B cell (primary cell): ENCODE measurements around the gene RORB. TPM values are rescaled to one million over a fixed set of nuclear protein-coding genes. Genes with fewer than 3 reads are reported as not detected.

Source experiments
- ATAC-seq: fragments of 200-7000 bp; cut with Tn5 transposase; one replicate; pipeline ENCODE4 v1.10.0; 2021; ENCODE audit warnings: low read depth, mild to moderate bottlenecking, moderate number of reproducible peaks, moderate library complexity
- CTCF ChIA-PET: fragments of 350-600 bp; sonication (Branson Sonifier 250); formaldehyde crosslinking; loops from one replicate; lab custom pipeline; 2021; ENCODE audit warnings: antibody characterized with exemption, inconsistent platforms; lab: Charles Lee
- POLR2A ChIA-PET: fragments of 350-600 bp; sonication (Branson Sonifier 250); formaldehyde crosslinking; loops from one replicate; lab custom pipeline; 2021; ENCODE audit warnings: antibody characterized with exemption; lab: Charles Lee
- DNase-seq: peaks from one replicate; pipeline ENCODE4 v3.0.0; 2013
- H2AFZ ChIP-seq: 2 replicates; pipeline ENCODE4 v1.6.1; 2012; ENCODE audit warnings: mild to moderate bottlenecking, low read depth, low read length; ENCODE audit not compliant: insufficient read depth, poor library complexity, severe bottlenecking
- H3K27ac ChIP-seq, 2 donors: 1 replicate in 1 of 2; 2 replicates in 1 of 2; pipeline ENCODE4 v1.5.1; 2012 to 2013; ENCODE audit warnings: low read length in 2 of 2, mild to moderate bottlenecking in 2 of 2, moderate library complexity in 1 of 2
- H3K27me3 ChIP-seq, 4 experiments: fragments of 200-600 bp in 1 of 4; sonication (generic) in 1 of 4; replicated peaks in 1 of 4; 1 replicate in 2 of 4; 2 replicates in 2 of 4; pipeline versions ENCODE4 v1.6.1 to v1.7.0; 2013 to 2016; ENCODE audit warnings: low read length in 3 of 4, mild to moderate bottlenecking in 2 of 4, mixed read lengths in 1 of 4, moderate library complexity in 1 of 4; ENCODE audit not compliant: insufficient read depth in 4 of 4, control insufficient read depth in 3 of 4; ENCODE audit errors: control extremely low read depth in 1 of 4
- H3K36me3 ChIP-seq, 2 experiments: replicated peaks in 1 of 2; 1 replicate in 1 of 2; 2 replicates in 1 of 2; pipeline versions ENCODE4 v1.6.1 to v1.7.1; 2013; ENCODE audit warnings: low read length in 1 of 2; ENCODE audit not compliant: insufficient read depth in 2 of 2, control insufficient read depth in 1 of 2; ENCODE audit errors: control extremely low read depth in 1 of 2, extremely low read depth in 1 of 2
- H3K4me1 ChIP-seq, 2 donors: fragments of 200-600 bp in 1 of 2; sonication (generic) in 1 of 2; 1 replicate in 1 of 2; 2 replicates in 1 of 2; pipeline versions ENCODE4 v1.5.1 to v1.6.1; 2013 to 2017; ENCODE audit warnings: low read length in 2 of 2; ENCODE audit not compliant: control insufficient read depth in 2 of 2, insufficient read depth in 2 of 2
- H3K4me2 ChIP-seq: replicated peaks from 2 replicates; pipeline ENCODE3; 2012; ENCODE audit warnings: mild to moderate bottlenecking, low read depth, low read length; ENCODE audit not compliant: poor library complexity, severe bottlenecking
- H3K4me3 ChIP-seq, 5 experiments: fragments of 200-600 bp in 1 of 5; sonication (generic) in 1 of 5; 1 replicate in 3 of 5; 2 replicates in 2 of 5; pipeline versions ENCODE4 v1.5.1 to v1.7.0; 2011 to 2016; ENCODE audit warnings: low read length in 4 of 5, mild to moderate bottlenecking in 4 of 5, low read depth in 2 of 5, control low read depth in 1 of 5, moderate library complexity in 1 of 5; ENCODE audit not compliant: insufficient read depth in 1 of 5; ENCODE audit errors: control extremely low read depth in 1 of 5, extremely low read depth in 1 of 5
- H3K79me2 ChIP-seq: fragments of 200-600 bp; sonication (generic); one replicate; pipeline ENCODE4 v1.6.0; 2016; ENCODE audit warnings: low read length; ENCODE audit not compliant: control insufficient read depth, insufficient read depth
- H3K9ac ChIP-seq: fragments of 200-600 bp; sonication (generic); 2 replicates; pipeline ENCODE4 v1.6.1; 2017; ENCODE audit warnings: mild to moderate bottlenecking, low read length, moderate library complexity
- H3K9me3 ChIP-seq, 3 donors: one replicate each; pipeline versions ENCODE4 v1.6.1 to v1.7.1; 2013; ENCODE audit warnings: low read length in 2 of 3; ENCODE audit not compliant: control insufficient read depth in 2 of 3, insufficient read depth in 1 of 3; ENCODE audit errors: control extremely low read depth in 1 of 3
- H4K20me1 ChIP-seq: 2 replicates; pipeline ENCODE4 v1.6.0; 2012; ENCODE audit warnings: mild to moderate bottlenecking, low read length; ENCODE audit not compliant: insufficient read depth, control insufficient read depth, poor library complexity, severe bottlenecking
- H3K27ac Mint-ChIP-seq: one replicate; pipeline ENCODE4 v1.8.0; 2021; ENCODE audit warnings: mixed read lengths
- H3K27me3 Mint-ChIP-seq: one replicate; pipeline ENCODE4 v1.8.0; 2021; ENCODE audit warnings: mixed read lengths
- H3K4me1 Mint-ChIP-seq: one replicate; pipeline ENCODE4 v1.8.0; 2021; ENCODE audit warnings: mixed read lengths
- H3K4me3 Mint-ChIP-seq: one replicate; pipeline ENCODE4 v1.8.0; 2021; ENCODE audit warnings: mixed read lengths
- H3K9me3 Mint-ChIP-seq: one replicate; pipeline ENCODE4 v1.8.0; 2022; ENCODE audit warnings: mixed read lengths; ENCODE audit not compliant: insufficient read depth
- EZH2 ChIP-seq: IDR thresholded peaks from 2 replicates; pipeline ENCODE4 v1.6.1; 2012; ENCODE audit warnings: borderline replicate concordance, low read depth, mild to moderate bottlenecking, moderate library complexity, low read length; ENCODE audit not compliant: insufficient read depth, poor library complexity, severe bottlenecking
- WGBS: methylation state at CpG from one replicate; pipeline ENCODE4 v1.1.5; 2013; ENCODE audit warnings: missing lambda C conversion rate; ENCODE audit not compliant: insufficient coverage; 5-methylcytosine and 5-hydroxymethylcytosine counted together
- intact Hi-C: fragments of 100-400 bp; cut with micrococcal nuclease; formaldehyde crosslinking; loops from one replicate; pipeline ENCODE4 v1.10.0; 2022
- polyA plus RNA-seq: library from polyadenylated mRNA; depleted of rRNA; stranded (reverse); fragments of >200 nt; gene quantifications from 2 replicates; pipeline ENCODE4 v1.2.3, GENCODE V29; 2012
- total RNA-seq, 2 donors: library from RNA; stranded (reverse); fragments of 120-200 nt in 1 of 2; gene quantifications; 1 replicate in 1 of 2; 2 replicates in 1 of 2; pipeline versions ENCODE4 v1.2.3 to v1.2.4, GENCODE V29; 2013 to 2022
- TF ChIP-seq, protein P1 (sequence below): fragments of 200-600 bp; IDR thresholded peaks from one replicate; pipeline ENCODE4 v1.8.0; 2022; ENCODE audit warnings: antibody characterized with exemption, mild to moderate bottlenecking

RORB gene
- total and polyA plus RNA-seq, 2 donors (not counting 1 experiment from before 2014, with no cell fraction given), result 0.01 TPM; not detected in 1

DNA sequence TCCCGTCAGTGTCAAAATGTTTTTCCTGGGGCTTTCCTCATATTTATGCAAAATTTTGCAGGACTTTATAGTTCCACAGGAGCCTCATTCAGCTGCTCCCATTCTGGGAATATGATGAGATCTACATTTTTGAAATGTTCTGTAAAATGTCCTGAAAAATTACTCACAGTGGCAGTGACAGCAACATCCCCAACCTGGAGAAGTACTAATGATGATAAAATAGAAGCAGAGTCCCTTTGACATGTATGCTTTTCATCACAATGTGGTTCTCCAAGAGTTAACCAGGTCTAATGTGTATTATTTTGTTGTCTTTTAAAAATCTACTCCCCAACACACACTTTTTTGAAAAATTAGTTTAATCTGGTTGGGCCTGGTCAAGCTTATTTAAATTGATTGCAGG lies 36.1 kb downstream of the RORB start:
- ATAC-seq, result no peak
- no peak for DNase-seq
- H3K4me1 ChIP-seq, result no peaks in the 10 kb centered on the region
- no peak overlapping the region for H3K27ac Mint-ChIP-seq
- no peak for TF ChIP-seq EZH2
- TF ChIP-seq, protein P1, sequence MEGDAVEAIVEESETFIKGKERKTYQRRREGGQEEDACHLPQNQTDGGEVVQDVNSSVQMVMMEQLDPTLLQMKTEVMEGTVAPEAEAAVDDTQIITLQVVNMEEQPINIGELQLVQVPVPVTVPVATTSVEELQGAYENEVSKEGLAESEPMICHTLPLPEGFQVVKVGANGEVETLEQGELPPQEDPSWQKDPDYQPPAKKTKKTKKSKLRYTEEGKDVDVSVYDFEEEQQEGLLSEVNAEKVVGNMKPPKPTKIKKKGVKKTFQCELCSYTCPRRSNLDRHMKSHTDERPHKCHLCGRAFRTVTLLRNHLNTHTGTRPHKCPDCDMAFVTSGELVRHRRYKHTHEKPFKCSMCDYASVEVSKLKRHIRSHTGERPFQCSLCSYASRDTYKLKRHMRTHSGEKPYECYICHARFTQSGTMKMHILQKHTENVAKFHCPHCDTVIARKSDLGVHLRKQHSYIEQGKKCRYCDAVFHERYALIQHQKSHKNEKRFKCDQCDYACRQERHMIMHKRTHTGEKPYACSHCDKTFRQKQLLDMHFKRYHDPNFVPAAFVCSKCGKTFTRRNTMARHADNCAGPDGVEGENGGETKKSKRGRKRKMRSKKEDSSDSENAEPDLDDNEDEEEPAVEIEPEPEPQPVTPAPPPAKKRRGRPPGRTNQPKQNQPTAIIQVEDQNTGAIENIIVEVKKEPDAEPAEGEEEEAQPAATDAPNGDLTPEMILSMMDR, result no peak
- no peaks in the 10 kb centered on the region for H3K9me3 Mint-ChIP-seq
- no CpG with 5 or more reads among the region's 1 CpG for WGBS
- ChIA-PET POLR2A (no interaction called here), CTCF (no interaction called here)
- H3K27ac ChIP-seq, result no peak overlapping the region
- peaks cover 0 to 7% (median 0%) of the 10 kb centered on the region in 4 experiments for H3K27me3 ChIP-seq
- H3K4me2 ChIP-seq, result no peak overlapping the region
- H3K4me3 ChIP-seq, result no peak overlapping the region
- H4K20me1 ChIP-seq, result no peaks in the 10 kb centered on the region
- no peaks in the 10 kb centered on the region for H3K36me3 ChIP-seq
- no peak overlapping the region for H3K4me3 Mint-ChIP-seq
- no peak overlapping the region for H3K9ac ChIP-seq
- no peak overlapping the region for H2AFZ ChIP-seq
- intact Hi-C loops, result no loop called here
- no peaks in the 10 kb centered on the region for H3K79me2 ChIP-seq
- no peaks in the 10 kb centered on the region for H3K4me1 Mint-ChIP-seq
- H3K9me3 ChIP-seq, result no peaks in the 10 kb centered on the region
- H3K27me3 Mint-ChIP-seq, result no peaks in the 10 kb centered on the region

DNA sequence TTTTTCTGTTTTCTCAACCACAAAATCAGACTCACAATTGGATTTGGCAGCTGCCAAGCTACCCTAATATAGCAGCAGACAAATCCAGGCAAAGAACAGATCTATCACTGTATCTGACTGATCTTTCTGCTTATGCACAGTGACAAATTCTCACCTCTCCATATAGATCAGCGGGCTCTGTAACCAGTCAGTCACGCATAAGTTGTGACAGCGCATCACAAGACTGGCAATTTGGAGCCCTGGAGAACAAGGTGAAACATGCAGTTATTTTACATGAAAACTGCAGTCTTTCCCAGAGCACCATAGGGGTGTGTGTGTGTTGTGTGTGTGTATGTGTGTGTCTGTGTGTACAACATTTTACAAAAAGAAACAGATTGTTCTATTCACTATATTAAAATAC lies 37.7 kb downstream of the RORB start:
- WGBS, result no CpG with 5 or more reads among the region's 3 CpGs
- Histone ChIP-seq H2AFZ (no peak overlapping the region), H3K27me3 (peaks cover 0 to 7% (median 0%) of the 10 kb centered on the region in 4 experiments), H4K20me1 (no peaks in the 10 kb centered on the region), H3K9ac (no peak overlapping the region), H3K4me2 (no peak overlapping the region), H3K36me3 (no peaks in the 10 kb centered on the region), H3K4me1 (no peaks in the 10 kb centered on the region), H3K79me2 (no peaks in the 10 kb centered on the region), H3K4me3 (no peak overlapping the region), H3K27ac (no peak overlapping the region), H3K9me3 (no peaks in the 10 kb centered on the region)
- H3K4me1 Mint-ChIP-seq, result no peaks in the 10 kb centered on the region
- ATAC-seq (no peak), DNase-seq (no peak)
- H3K4me3 Mint-ChIP-seq, result no peak overlapping the region
- no peak overlapping the region for H3K27ac Mint-ChIP-seq
- ChIA-PET POLR2A (no interaction called here), CTCF (no interaction called here)
- TF ChIP-seq, protein P1, result no peak
- TF ChIP-seq EZH2, result no peak
- intact Hi-C loops, result no loop called here
- no peaks in the 10 kb centered on the region for H3K9me3 Mint-ChIP-seq
- no peaks in the 10 kb centered on the region for H3K27me3 Mint-ChIP-seq
